NCI-H2107 treated with DMSO at 0.1 percent for 48 hours (cell line): ENCODE data around the gene CSDE1.

ENCODE experiments used
- DNase-seq: peaks from one replicate; lab custom pipeline; 2025; ENCODE audit not compliant: unreplicated experiment; lab: John Stamatoyannopoulos, UW

Gene CSDE1

DNA sequence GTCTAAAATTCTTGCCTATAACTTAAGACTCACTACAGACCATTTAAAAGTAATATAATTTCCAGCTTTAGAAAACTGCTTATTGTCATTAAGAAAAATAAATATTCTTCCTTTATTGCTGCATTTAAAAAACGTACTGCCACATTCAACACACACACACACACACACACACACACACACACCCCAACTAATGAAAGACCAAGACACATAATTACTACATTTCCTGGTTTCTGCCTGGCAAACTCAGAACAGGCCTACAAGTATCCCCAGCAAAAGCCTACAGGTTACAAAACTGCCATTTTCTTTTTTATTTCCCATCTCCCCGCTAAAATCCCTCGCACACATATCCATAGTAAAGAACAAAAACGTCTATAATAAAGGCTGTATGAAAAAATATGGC is 89.4 kb downstream of the CSDE1 start:
- no peak for DNase-seq

DNA sequence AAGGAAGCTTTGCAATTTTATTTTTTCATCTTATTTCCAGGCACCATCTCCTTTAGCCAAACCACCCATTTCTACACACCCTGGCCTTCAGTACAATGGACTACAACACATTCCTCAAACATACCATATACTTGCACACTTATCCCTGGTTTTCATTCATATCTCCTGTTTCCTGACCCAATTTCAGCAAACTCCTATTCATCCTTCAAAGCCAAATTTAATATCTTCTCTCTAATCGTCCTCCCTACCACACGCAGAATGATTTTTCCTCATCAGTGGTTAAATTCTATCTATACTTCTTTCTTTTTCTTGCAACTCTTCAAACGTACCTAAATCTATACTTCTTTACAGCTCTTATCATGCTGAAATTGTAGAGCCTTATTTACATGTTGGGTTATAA is 90.8 kb downstream of the CSDE1 start:
- DNase-seq = no peak
